Stimulated activated CD4-positive, alpha-beta T cell treated with anti-CD3 and anti-CD28 coated beads, Interleukin-1b, Interleukin-23, amount 100 ng/mL, for 4 hours (primary cell): ENCODE measurements around the gene CALM3.

ENCODE experiments used
- DNase-seq, 2 donors: peaks; one replicate each; pipeline ENCODE4 v3.0.0-alpha.2; 2020; ENCODE audit warnings: low read depth in 2 of 2

Gene CALM3

DNA sequence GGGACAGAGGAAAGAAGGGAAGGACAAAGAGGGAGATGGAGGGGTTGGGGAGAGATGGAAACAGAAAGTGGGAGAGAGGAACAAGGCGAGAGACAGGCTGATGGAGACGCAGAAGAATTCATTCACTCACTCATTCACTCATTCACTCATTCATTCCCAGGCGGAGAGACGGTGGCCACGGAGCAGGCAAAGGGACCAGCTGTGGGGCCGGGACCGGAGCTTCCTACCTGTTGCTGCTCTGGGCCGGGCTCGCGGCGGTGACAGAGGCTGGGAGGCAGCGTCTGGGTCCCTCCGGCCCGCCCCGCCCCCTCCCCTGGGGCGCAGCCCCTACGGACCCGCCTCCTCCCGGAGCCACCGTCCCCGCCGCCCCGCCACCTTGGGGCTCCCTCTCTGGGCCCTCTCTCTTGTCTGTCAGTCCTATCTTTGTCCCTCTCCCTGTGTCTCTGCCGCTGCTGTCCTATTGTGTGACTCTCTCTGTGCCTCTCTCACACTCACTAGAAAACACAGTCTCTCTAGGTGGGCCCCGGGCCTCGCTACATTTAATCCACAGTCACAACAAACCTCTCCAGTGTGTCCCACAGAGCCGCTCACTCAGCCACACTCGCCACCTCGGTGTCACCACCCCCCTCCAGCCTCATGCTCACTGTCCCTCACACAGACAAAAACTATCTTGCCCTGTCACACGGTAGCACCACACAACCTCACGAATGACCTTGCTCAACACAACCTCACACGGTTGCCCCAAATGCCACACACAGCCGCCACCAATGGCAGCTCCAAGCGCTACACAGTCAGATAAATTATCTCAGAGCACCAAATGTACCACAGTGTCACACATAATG is 35.0 kb downstream of the CALM3 start, which contains the start of gene GNG8:
TSS of gene GNG8 (minus strand) at position 283 of the 842 bp plus-strand sequence. CDS start 1,520 bp downstream, outside the sequence.
- no peak for DNase-seq

DNA sequence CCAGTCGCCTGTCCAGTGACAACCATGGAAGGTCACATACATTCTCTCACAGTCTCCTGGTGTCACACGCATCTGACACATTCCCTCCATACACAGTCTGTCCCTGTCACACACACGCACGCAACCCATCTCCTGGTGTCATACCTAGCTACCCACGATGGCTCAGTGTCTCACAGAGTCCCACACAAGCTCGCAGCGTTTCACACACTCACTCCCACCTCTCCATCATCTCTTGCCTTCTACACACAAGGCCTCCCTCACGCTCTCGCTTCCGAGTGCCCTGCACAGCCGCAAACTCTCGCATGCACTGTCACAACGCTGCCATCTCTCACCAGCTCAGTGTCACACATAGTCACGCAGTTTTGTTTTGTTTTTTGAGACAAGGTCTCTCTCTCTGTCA is 36.1 kb downstream of the CALM3 start:
- no peak for DNase-seq

DNA sequence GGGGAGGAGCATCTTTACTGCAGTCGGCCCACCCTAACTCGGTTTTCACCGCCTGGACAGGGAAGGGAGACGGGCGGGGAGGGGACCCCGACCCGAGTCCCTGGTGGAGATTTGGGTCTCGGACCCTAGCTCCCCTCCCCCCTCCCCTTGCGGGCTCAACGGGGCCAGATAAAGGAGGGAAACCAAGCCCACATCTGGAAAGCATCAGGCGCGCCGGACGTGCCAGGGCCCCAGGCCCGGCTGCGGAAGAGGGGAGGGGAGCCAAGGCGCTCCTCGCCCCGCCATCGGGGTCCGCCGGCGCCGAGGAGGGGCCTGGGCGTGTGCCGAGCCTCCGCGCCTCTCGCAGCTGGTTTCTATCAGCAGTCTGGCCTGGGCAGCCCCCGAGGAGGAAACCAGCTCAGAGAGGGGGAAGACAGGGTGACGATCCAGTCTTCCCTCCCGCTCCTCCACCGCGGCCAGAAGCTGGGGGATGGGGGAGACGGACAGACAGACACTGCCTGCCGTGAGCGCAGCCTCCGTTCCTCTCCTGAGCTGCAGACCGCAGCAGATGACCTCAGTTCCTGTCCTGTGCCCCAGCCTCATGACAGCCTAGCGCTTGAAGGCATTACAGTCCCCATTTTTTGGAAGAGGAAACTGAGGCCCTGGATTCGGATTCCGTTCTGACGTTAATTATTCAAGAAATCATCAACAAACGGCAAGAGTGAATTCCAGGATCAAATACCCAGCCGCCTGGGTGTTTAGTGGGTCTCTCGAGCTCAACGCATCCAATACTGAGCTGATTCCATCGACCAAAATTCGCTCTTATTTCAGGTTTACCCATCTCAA is 38.4 kb downstream of the CALM3 start:
- no peak for DNase-seq

DNA sequence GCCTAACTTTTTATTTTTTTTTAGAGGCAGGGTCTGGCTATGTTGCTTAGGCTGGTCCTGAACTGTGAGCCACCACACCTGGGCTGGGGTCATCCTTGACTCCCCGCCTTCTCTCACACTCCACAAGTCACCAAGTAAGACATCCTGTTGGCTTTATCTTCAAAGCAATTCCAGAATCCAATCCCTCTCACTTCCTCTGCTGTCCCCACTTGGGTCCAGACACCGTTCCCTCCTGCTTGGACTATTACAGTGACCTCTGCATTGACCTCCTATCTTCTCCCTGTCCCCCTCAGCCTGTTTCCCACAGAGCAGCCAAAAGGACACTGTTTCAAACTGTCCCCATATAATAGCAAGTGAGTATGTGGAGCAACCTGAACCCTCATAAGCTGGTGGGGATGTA is 39.5 kb downstream of the CALM3 start:
- no peak for DNase-seq

DNA sequence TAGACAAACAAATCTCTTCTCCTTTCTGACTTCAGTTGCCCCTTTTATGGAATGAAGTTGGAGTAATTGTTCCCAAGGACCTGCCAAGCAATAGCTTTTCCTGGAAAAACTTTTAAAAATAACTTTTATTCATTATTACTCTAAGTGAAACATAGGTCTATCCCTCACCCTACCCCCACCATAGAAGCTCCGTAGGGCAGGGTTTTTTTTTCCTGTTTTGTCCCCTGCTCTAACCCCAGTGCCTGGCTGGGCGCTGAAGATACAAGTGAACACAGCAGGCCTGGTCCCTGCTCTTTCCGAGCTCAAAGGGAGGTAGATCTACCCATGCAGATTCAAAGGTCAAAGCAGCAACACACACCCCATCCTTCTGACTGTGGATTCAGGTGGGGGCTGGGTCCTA is 43.6 kb downstream of the CALM3 start:
- no peak for DNase-seq

DNA sequence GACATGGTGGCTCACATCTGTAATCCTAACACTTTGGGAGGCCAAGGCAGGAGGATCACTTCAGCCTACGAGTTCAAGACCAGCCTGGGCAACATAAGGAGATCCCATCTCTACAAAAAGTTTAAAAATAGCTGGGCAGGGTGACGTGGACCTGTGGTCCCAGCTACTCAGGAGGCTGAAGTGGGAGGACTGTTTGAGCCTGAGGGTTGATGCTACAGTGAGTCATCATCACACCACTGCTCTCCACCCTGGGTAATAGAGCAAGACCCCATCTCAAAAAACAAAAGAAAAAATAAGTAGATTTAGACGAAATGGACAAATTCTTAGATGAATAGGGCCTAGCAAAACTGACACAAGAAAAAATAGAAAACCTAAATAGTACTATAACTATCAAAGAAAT is 45.3 kb downstream of the CALM3 start:
- DNase-seq: no peak

DNA sequence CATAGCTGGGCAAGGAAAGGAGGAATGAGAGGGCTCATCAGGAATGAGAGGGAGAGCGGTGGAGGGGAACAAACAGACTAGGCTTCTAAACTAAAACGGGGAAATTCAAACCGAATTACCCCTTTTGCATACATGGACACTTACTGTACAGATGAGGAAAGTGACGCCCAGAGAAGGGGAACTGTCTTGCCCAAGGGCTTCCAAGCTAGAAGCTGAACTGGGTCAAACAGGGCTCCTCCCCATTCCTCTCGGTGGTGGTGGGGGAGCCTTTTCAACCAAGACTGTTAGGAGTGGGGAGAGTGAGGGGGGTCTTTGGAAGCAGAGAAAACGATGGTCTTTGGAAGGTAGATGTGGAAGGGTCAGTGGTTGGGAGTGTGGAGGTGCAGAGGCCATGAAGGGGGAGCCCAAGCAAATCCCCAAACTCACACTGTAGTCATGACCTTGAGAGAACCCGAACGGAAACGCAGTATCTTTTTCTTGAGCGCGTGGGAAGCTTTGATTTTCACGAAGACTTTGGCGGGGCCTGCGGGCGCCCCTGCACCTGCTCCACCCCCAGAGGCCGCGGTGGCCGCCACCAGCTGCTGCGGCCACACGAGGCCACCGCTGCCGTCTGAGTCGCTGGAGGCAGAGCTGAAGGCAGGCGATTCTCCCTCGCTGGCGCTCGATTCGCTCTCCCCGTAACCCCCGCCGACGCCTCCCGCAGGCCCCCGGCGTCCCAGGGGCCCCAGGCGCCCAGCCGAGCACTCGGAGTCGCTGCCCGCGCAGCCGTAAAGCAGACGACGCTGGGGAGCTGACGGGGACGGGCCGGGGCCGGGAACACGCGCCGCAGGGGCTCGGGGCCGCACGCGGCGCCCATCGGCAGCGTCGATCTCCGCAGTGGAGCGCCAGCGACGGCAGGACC is 47.2 kb downstream of the CALM3 start:
- no peak for DNase-seq

DNA sequence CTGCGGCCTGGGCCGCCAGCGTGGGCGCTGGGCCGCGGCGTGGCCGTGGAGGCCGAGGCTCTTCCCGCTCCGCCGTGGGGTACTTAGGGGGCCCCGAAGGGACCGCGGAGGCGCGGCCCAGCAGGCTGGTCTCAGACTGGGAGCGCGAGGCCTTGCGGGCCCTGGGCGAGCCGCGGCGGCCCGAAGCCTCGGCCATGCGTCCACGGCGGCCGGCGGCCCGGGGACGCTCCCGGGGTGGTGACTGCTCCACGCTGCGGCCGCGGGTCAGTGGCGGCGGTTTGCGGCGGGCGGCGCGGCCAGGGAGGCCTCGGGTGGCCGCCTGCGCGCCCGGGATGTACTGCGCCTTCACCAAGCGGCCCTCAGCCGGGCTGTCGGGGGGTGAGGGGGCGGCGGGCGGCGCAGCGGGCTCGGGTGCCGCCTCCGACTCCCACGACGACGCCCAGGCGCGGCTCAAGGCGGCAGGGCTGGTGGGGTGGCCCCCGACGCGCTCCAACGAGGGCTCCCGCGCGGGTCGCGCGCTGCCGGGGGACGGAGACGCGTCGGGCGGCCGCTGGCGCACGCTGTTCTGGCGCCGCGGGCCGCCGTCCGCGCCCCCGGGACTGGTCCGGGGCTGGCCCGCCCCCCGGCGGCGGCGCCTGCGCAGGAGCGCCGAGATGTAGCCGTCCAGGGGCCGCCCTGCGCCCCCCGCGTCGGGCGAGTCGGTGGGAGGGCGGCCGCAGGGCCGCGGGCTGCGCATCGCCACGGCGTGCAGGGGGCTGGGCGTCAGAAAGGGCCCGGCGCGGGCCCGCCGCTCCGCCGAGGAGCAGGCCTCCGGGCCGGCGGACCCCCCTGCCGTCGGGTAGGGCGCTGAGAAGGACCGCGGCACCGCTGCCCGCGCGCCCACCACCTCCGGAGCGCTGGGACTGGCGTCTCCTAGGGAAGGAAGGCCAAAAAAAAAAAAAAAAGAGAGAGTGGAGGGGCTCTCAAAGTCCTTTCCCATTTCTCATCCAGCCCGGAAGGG is 48.1 kb downstream of the CALM3 start:
- DNase-seq: no peak

DNA sequence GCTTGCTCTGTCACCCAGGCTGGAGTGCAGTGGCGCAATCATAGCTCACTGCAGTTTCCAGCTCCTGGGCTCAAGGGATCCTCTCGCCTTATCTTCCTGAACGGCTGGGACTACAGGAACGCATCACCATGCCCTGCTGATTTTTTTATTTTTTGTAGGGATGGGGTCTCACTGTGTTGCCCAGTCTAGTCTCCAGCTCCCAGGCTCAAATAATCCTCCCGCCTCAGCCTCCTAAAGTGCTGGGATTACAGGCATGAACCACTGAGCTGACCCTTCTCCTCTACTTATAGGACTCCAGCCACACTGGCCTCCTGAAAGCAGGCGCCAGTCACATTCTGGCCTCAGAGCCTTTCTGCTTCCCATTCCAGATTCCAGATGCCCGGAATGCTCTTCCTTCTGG is 49.3 kb downstream of the CALM3 start:
- DNase-seq: no peak

DNA sequence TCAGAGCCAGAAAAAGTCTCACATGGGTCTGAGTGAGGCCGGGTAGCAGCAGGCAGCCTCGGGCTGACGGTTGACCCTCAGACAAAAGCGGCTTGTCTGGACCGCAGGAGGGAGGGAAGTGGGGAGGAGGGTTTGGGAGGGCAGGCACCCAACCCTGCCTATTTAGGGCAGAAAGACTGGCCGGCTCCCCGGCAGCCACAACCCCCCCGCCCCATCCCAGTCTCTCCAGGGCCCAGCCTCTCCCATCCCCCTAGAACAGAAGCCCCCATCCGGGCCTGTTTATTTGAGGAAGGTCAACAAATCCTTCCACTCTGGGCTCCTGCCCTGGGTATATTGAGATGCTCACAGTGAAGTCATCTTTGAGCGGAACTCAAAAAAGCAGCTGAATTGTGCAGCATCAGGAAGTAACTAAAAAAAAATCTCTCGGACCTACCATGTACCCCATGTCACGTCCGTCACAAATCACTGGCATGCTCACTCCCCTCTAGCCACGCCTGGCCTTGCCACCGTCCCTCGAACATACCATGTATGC is 53.6 kb downstream of the CALM3 start:
- DNase-seq: no peak

DNA sequence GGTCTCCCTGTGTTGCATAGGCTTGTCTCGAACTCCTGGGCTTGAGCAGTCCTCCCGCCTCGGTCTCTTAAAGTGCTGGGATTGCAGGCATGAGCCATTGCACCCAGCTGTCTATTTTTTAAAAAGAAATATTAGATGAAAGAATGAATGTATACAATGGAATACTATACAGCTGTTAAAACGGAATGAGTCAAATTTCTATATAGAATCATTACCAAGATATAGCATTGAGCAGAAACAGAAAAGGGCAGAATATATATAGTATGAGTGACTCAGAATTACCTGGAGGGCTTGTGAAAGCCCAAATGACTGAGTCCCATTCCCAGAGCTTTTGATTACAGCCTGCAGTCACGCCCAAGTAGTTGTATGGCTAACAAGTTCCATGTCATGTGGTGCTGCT is 55.4 kb downstream of the CALM3 start:
- no peak for DNase-seq

DNA sequence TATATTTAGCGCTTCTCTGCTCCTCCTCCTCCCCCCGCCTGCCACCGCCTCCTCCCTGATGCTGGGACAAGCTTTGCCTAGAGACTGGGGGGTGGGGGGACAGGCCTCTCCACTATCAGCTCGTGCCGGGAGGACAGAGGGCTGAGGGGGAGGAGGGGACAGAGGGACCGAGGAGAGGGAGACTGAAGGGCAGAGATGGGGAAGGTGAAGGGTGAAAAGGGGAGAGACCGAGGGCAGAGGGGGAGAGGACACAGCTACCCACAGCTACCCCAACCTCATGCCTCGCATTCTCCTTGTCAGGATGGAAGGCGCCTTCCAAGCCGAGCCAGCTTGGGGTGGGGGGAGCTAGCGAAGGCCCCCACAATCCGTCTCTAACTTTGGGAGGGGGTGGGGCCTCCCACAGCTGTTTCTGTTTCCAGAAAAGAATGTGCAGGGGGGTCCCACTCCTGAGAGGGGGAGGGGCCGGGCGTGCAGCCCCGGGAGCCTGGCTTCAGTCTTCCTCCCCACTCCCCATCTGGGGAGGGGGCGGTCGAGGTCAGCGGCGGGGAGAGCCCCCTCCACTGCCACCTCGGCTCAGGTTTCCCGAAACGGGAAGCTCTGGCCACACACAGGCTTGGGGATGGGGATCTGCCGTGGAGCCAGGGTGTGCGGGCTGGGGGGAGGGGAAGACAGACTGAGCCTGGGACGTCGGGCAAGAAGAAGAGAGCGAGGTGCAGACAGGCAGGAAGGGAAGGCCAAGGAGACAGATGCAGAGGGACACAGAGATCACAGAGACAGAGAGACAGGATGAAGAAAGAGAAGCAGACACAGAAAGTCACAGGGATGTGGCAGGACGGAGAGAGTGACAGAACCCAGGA is 58.2 kb downstream of the CALM3 start:
- no peak for DNase-seq

DNA sequence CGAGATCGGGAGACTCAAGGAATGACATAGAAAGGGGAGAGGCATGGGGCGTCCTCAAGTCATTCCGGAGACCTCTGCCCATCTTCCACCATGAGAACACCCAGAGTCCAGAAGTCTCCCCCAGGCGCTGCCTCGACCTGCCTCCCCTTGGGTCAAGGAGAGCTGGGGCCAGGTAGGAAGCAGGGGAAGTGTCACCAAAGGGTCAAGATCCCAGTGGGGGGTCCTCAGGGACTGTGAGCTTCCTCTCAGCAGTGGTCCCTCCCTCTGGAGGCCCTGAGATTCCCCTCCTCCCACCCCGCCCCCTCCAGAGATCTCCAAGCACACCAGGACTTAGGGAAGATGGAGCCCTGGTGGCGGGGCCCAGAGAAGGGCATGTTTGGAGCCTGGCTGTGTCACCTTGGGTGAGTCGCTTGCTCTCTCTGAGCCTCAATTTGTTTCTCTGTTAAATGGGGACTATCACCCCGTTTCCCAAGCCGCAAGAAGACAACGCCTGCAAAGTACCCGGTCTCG is 58.9 kb downstream of the CALM3 start:
- DNase-seq: no peak
